A673 (cell line): ENCODE data around the gene EPB41L5.

ENCODE experiments used
- CTCF ChIP-seq: fragments of 300-800, 200-600 bp; sonication (generic); conservative IDR thresholded peaks from 2 replicates; pipeline ENCODE4 v1.5.1; 2017; ENCODE audit warnings: low read depth, mild to moderate bottlenecking, antibody characterized with exemption, low read length, moderate library complexity, mixed read lengths
- EZH2 ChIP-seq: fragments of 200-600 bp; sonication (generic); IDR thresholded peaks from 2 replicates; pipeline ENCODE4 v1.6.1; 2017; ENCODE audit warnings: borderline replicate concordance, low read depth, mild to moderate bottlenecking, mixed read lengths, antibody characterized with exemption, low read length; ENCODE audit not compliant: poor library complexity, severe bottlenecking

- TF ChIP-seq CTCF (no peak), EZH2 (no peak)
These were observed 136.5 kb downstream of the EPB41L5 start for GRCh38 chr2:120149406-120149805.
